Motor neuron (in vitro differentiated cells): ENCODE data around the gene RASL10B. TPM values are rescaled to one million over a fixed set of nuclear protein-coding genes. Genes with fewer than 3 reads are reported as not detected.
"Not testable (repeated sequence)": the region's sequence is repeated elsewhere in the genome, so short reads cannot be mapped to it uniquely, and the experiment has no call there.

Experiments
- ATAC-seq, 8 experiments: fragments of 200-7000 bp; cut with Tn5 transposase; replicated peaks in 6 of 8; 2 replicates each; pipeline ENCODE4 v1.8.0; 2021; ENCODE audit warnings: mild to moderate bottlenecking in 8 of 8, moderate library complexity in 8 of 8
- H3K27ac ChIP-seq, 2 donors: fragments of 250-450 bp; sonication (Bioruptor Pico); 2 replicates each; pipeline ENCODE4 v1.9.0; 2021; ENCODE audit warnings: antibody characterized with exemption in 2 of 2, mild to moderate bottlenecking in 2 of 2, moderate library complexity in 1 of 2
- H3K4me1 ChIP-seq, 2 donors: fragments of 250-450 bp; sonication (Bioruptor Pico); replicated peaks in 1 of 2; 2 replicates each; pipeline ENCODE4 v1.6.1; 2021; ENCODE audit warnings: antibody characterized with exemption in 2 of 2, mild to moderate bottlenecking in 2 of 2, moderate library complexity in 1 of 2
- H3K4me3 ChIP-seq, 5 donors: fragments of 250-450 bp; sonication (Bioruptor Pico); 2 replicates each; pipeline ENCODE4 v1.9.0; 2021; ENCODE audit warnings: antibody characterized with exemption in 5 of 5, mild to moderate bottlenecking in 5 of 5, moderate library complexity in 4 of 5
- WGBS, 10 experiments: fragments of 450-650 bp; shearing (Covaris generic); methylation state at CpG; one replicate each; pipeline ENCODE4 v1.0.0; 2022; 5-methylcytosine and 5-hydroxymethylcytosine counted together
- in situ Hi-C, 9 experiments: fragments of 400-800 bp; cut with MboI; loops; one replicate each; pipeline ENCODE4 v1.15.0; 2021; ENCODE audit warnings: low sequenced_read_pairs in 9 of 9, low pct_unique_long_range_greater_than_20kb in 2 of 9; ENCODE audit not compliant: unreplicated experiment in 9 of 9
- total RNA-seq, 8 experiments: library from RNA; unstranded; fragments of 300-600 nt; gene quantifications; 2 replicates each; pipeline versions ENCODE4 v1.2.3 to v1.2.4, GENCODE V29; 2022

RASL10B gene, protein sequence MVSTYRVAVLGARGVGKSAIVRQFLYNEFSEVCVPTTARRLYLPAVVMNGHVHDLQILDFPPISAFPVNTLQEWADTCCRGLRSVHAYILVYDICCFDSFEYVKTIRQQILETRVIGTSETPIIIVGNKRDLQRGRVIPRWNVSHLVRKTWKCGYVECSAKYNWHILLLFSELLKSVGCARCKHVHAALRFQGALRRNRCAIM
- total RNA-seq: 10 to 100 TPM in 5 of 8 experiments, 1 to 10 TPM in 2, under 1 TPM in 1; 0.61 to 33.6 (median 10.7) TPM

DNA sequence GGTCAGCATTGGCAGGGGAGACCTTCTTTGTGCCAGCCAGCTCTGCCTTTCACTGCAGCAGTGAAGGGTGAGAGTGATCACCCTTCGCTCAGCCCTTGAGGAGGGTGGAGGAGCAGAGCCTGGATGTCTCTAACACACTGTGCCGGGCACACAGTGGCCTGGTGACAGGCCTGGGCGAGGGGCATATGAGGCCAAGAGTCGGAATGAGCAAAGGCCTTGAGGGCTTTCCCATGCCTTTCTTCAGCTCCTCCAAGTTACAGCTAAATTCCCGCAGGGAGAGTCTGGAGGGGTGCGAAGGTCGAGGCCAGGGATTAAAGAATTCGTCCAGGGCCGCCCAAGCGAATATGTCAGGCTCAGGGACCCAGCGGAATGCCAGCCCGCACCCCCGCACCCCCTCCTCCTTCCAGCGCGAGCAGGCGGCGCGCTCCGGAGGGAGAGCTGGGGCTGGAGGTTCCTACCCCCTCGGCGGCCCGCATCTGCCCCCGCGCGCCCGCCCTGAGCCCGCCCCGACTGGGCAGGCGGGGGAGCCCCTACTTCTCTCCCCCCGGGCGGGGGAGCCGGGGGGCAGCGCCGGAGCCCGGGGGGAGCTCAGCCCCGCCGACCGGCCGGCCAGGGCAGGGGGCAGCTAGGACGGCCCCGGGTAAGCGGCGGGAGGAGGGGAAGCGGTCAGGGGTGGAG is at the start of gene RASL10B:
Gene RASL10B, plus strand, starts transcription at position 401 of the 678 bp plus-strand sequence. CDS start 3,546 bp downstream, outside the sequence.
- ATAC-seq: peak; percentile 79 to 90 (median 88)
- Histone ChIP-seq H3K4me1 (peaks cover 16 to 30% of the 10 kb centered on the region in 2 donors), H3K27ac (no peak within 1 kb of the TSS), H3K4me3 (peak within 1 kb of the TSS; percentile 55 to 100 (median 76))
- 41% methylated on average over 2 of the region's 44 CpGs; no CpG with 5 or more reads in 9 of the 10 experiments for WGBS, 10 experiments
- in situ Hi-C loops: loop anchor here in 3 of 9 experiments (25.0 kb wide), 1 partner anchor 119 kb away; no protein-coding TSS in a partner anchor

DNA sequence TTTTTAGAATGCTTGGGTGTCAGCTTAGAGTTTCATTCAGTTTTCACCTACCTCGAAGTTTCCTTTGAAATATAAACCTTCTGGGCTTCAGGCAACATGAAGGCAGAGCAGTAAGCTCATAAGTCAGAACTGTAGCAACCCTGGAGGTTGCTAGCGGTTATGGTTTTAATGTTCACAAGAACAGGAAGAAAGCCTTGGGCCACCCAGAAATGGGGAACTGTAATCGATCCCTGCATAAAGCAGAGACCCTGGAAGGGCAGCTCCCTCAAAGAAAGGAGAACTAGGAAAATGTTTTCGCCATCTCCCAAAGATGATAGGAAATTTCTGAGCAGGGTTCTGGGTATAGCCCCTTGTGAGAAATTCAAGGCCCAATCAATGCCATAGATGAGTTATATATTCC is 47.8 kb upstream of the RASL10B start:
- Histone ChIP-seq H3K27ac (no peak overlapping the region), H3K4me1 (no peaks in the 10 kb centered on the region), H3K4me3 (no peak overlapping the region)
- 64 to 100% (median 90%) methylated on average over 1 to 4 of the region's 4 CpGs; no CpG with 5 or more reads in 1 of the 10 experiments for WGBS, 10 experiments
- in situ Hi-C loops: no loop called here
- ATAC-seq: no peak

DNA sequence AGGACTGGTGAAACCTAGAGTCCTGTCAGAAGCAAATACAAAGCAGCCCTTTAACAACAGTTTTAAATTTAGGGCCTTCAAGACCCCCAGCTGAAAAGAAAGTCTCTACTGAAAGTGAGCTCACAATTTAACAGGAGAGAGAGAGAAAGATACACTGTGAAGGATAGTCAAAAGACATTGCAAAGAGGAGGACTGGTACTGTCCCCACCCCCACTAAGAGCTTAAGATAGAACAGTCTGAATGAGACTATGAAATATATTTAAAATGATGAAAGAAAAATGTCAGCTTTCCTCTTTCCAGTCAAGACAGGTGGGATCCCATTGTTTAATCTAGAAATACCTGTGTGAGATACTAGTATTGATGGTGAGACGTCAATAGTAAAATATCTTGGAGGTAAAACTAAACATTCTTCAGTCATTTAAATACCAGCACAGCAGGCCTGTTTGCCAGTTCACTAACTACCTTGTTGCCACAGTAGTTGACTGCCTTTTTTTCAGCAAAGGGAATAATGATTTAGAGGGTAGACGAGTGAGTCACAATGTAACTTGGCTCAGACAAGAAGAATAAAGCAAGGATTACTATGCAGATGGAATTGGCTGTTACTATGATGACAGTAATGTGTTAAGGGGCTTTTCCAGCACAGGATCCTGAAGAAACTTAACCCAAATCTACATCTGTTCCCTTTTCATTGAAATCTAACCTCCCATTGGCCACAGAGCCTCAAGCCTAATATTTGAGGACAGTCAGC is 47.2 kb upstream of the RASL10B start:
- Histone ChIP-seq H3K27ac (no peak overlapping the region), H3K4me3 (no peak overlapping the region), H3K4me1 (no peaks in the 10 kb centered on the region)
- in situ Hi-C loops: no loop called here
- WGBS, 10 experiments: 0 to 100% (median 63%) methylated on average over 1 to 2 of the region's 2 CpGs; no CpG with 5 or more reads in 4 of the 10 experiments
- ATAC-seq: peak in 6 of 8 experiments; percentile 37 to 96 (median 73)

DNA sequence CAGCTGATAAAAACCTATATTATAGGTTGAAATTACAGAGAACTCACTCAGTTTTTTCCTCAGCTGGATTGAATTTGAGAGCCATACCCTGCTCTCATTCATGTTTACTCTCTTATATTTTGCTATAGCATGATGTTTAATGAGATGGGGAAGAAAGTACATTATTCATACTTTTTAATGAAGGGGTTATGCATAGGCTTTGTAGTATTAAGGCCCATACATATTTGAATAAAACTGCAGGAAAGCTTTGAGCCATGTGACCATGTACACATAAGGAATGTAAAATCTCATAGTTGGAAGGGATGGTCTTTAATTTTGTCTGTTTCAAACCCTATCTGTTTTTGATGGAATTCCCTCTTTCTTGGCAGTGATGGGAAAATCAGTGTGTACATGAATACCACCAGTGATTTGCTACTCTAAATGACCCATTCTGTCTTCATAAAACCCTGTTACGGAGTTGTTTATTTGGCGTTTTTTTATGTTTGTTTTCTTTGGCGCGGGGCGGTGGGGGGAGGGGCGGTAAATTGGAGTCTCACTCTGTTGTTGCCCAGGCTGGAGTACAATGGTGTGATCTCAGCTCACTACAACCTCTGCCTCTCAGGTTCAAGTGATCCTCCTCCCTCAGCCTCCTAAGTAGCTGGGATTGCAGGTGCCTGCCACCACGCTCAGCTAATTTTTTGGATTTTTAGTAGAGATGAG is 38.8 kb upstream of the RASL10B start:
- 36 to 93% (median 83%) methylated on average over 1 to 7 of the region's 7 CpGs; no CpG with 5 or more reads in 2 of the 10 experiments for WGBS, 10 experiments
- H3K27ac ChIP-seq: no peak overlapping the region
- in situ Hi-C loops: no loop called here
- ATAC-seq: peak in 3 of 8 experiments; percentile 23 to 97 (median 47)
- H3K4me3 ChIP-seq: no peak overlapping the region
- no peaks in the 10 kb centered on the region for H3K4me1 ChIP-seq

DNA sequence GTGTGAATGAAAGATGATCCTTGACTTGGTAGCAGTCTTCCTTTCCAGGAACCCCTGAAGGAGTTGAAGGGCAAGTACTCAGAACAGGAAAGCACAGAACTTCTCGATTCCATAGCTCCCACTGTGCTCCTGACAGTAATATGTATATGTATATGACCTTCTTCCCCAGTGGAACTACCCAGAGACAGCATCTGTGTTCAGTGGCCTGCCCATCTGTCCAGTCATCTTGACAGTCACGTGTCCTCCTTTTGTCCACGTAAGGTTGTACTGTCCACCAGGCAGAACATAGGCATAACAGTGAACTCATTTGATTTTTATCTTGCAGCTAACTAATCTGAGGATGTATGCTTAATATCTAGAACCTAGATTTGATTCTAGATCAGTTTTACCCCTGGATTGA is 37.8 kb upstream of the RASL10B start:
- in situ Hi-C loops: no loop called here
- H3K4me1 ChIP-seq: no peaks in the 10 kb centered on the region
- ATAC-seq: peak in 2 of 8 experiments; percentile 17 to 54
- no peak overlapping the region for H3K27ac ChIP-seq
- no peak overlapping the region for H3K4me3 ChIP-seq
- 60 to 100% (median 91%) methylated on average over 1 to 3 of the region's 3 CpGs; no CpG with 5 or more reads in 4 of the 10 experiments for WGBS, 10 experiments

DNA sequence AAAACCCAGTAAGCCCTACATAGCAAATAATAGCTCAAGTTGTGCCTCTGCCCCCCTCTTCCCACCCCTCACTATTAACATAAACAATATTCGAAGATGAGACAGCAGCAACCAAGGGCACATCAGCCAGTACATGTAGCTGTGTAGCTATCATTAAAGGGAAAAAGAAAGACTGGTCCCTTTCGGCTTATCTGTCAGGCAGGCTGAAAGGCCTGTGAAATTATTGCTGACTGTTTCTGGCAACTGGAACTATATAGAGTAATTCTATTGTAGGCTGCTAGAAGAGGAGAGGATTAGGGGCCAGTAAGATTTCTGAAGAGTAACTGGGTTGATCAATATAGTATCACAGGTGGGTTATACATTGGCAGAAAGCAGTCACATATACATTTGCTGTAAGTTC is 36.5 kb upstream of the RASL10B start:
- ATAC-seq: peak in 1 of 8 experiments; percentile 51
- Histone ChIP-seq H3K27ac (no peak overlapping the region), H3K4me1 (no peaks in the 10 kb centered on the region), H3K4me3 (no peak overlapping the region)
- WGBS, 10 experiments: 60 to 100% (median 100%) methylated on average over 1 to 2 of the region's 2 CpGs; no CpG with 5 or more reads in 4 of the 10 experiments
- in situ Hi-C loops: no loop called here

DNA sequence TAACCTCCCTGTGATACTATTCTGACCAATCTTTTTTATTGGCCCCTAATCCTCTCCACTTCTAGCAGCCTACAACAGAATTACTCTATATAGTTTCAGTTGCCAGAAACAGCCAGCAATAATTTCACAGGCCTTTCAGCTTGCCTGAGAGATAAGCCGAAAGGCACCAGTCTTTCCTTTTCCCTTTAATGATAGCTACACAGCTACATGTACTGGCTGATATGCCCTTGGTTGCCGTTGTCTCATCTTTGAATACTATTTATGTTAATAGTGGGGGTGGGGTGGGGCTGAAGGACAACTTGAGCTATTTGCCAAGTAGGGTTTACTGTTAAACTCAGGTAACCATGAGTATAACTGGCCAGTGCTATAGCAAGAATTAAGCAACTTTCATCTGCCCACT is 35.8 kb upstream of the RASL10B start:
- peak in 2 of 8 experiments; percentile 26 to 28 for ATAC-seq
- 22 to 75% (median 66%) methylated on average over 1 to 2 of the region's 2 CpGs; no CpG with 5 or more reads in 4 of the 10 experiments for WGBS, 10 experiments
- H3K4me3 ChIP-seq: no peak overlapping the region
- no peak overlapping the region for H3K27ac ChIP-seq
- no peaks in the 10 kb centered on the region for H3K4me1 ChIP-seq
- in situ Hi-C loops: no loop called here

DNA sequence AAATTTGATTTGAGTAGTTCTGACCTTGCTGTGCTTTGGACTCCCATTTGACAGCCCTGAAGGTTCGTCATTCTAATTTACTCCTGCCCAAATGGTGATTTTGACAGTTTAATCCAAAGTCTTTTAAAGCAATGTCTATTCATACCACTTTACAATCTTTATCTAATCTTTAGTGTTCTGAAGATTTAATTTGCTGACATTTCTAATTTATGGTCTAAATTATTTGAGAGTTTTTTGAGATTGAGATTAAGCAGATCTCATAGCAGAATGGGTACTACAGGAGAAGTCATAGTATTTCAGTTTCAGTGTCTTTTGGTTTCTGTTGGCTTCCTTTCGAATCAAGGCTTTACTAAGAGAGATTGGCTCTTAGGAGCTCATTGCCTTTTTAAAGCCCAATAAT is 32.6 kb upstream of the RASL10B start:
- in situ Hi-C loops: no loop called here
- no peak overlapping the region for H3K27ac ChIP-seq
- WGBS, 10 experiments: 63 to 100% (median 89%) methylated on average over 1 to 2 of the region's 2 CpGs; no CpG with 5 or more reads in 1 of the 10 experiments
- no peaks in the 10 kb centered on the region for H3K4me1 ChIP-seq
- ATAC-seq: no peak
- no peak overlapping the region for H3K4me3 ChIP-seq

DNA sequence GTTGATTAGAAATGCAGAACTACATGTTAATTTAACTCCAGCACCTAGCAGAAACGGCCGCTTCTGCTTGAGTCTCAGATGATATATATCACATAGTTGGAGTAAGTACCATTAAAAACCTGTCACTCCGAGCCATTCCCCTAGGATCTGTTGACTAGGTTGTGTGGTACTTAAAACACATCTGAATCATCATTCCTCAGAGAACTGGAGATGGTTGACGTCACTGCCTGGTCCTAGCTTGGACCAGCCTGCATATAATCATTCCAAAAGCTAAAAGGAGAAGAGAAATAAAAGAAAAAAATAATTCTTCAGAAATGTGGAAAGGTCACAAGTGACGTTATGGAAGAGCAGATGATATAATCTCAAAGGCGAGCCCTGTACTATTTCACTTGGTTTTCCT is 31.3 kb upstream of the RASL10B start:
- H3K4me1 ChIP-seq: no peaks in the 10 kb centered on the region
- peak in 5 of 8 experiments; percentile 32 to 84 (median 73) for ATAC-seq
- WGBS, 10 experiments: 80 to 100% (median 91%) methylated on average over 2 to 6 of the region's 6 CpGs; no CpG with 5 or more reads in 1 of the 10 experiments
- H3K4me3 ChIP-seq: no peak overlapping the region
- in situ Hi-C loops: no loop called here
- no peak overlapping the region for H3K27ac ChIP-seq

DNA sequence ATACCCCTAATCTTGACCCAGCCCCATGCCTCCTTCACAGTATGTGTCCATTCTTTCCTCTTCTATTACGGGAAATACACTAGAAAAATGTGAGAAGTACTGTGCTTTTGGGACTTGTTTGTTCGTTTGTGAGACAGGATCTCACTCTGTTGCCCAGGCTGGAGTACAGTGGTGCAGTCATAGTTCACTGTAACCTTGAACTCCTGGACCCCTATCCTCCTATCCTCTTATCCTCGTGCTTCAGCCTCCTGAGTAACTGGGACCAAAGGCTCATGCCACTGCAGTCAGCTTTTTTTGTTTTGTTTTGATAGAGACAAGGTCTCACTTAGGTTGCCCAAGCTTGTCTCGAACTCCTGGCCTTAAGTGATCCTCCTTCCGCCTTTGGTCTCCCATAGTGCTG is 29.9 kb upstream of the RASL10B start:
- WGBS, 10 experiments: 70 to 100% (median 89%) methylated on average over 1 to 5 of the region's 5 CpGs; no CpG with 5 or more reads in 2 of the 10 experiments
- in situ Hi-C loops: no loop called here
- no peak for ATAC-seq

DNA sequence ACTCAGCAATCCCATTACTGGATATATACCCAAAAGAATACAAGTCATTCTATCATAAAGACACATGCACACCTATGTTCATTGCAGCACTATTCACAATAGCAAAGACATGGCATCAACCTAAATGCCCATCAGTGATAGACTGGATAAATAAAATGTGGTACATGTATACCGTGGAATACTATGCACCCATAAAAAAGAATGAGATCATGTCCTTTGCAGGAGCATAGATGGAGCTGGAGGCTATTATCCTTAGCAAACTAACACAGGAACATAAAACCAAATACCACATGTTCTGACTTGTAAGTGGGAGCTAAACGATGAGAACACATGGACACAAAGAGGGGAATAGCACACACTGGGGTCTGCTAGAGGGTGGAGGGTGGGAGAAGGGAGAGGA is 28.1 kb upstream of the RASL10B start:
- H3K4me3 ChIP-seq, H3K4me1 ChIP-seq, in situ Hi-C loops, ATAC-seq, H3K27ac ChIP-seq: not testable (repeated sequence)
- 88 to 100% (median 100%) methylated on average over 1 to 2 of the region's 2 CpGs; no CpG with 5 or more reads in 2 of the 10 experiments for WGBS, 10 experiments

More for the DNA sequence above, 29.9 kb upstream of the RASL10B start:
- H3K4me3 ChIP-seq: no peak overlapping the region
- H3K27ac ChIP-seq: no peak overlapping the region
- H3K4me1 ChIP-seq: no peaks in the 10 kb centered on the region

DNA sequence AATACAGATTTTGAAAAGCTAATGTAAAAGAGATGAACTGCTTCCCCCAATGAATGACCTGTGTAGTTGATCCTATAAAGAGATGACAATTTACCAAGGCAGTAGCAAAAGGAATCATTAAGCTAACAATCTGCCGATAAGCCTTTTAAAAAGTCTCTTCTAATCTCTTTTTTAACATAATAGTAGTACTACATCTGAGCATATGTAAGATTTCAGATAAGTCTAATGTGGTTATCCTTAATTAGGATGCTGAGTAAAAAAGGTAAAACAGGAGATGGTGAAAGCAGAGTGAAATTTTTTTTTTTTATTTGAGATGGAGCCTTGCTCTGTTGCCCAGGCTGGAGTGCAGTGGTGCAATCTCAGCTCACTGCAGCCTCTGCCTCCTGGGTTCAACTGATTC is 26.2 kb upstream of the RASL10B start:
- in situ Hi-C loops: no loop called here
- H3K27ac ChIP-seq: no peak overlapping the region
- peaks cover 3 to 8% of the 10 kb centered on the region in 2 donors for H3K4me1 ChIP-seq
- WGBS, 10 experiments: 67 to 100% (median 100%) methylated on average over 1 of the region's 1 CpG; no CpG with 5 or more reads in 3 of the 10 experiments
- no peak for ATAC-seq
- H3K4me3 ChIP-seq: no peak overlapping the region
